Measurements from ENCODE around the gene GPR18.

The GPR18 gene

DNA sequence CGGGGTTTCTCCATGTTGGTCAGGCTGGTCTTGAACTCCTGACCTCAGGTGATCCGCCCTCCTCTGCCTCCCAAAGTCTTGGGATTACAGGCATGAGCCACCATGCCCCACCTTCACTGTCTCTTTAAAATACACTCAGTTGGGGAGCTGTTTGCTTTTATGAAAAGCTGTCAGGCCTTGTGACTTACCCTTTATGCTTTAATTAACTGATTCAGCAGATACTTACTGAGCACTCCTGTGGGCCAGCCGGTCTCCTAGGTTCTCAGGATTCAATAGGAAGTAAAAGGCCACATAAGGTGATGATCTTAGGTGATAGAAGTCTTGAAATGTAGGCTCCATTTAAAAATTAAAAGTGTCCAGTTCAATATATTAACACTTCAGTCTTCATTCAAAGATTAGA lies 50.0 kb downstream of the GPR18 start:
- no peak for DNase-seq
- Histone ChIP-seq H3K9me3 (ENCODE audit: severe bottlenecking) (no peaks in the 10 kb centered on the region), H3K4me3 (ENCODE audit: low read depth, low read length) (no peak overlapping the region), H3K27me3 (ENCODE audit: insufficient read depth, low read depth, severe bottlenecking) (no peaks in the 10 kb centered on the region), H3K36me3 (peaks cover 49% of the 10 kb centered on the region), H3K27ac (no peak overlapping the region)
- TF ChIP-seq, protein P1, sequence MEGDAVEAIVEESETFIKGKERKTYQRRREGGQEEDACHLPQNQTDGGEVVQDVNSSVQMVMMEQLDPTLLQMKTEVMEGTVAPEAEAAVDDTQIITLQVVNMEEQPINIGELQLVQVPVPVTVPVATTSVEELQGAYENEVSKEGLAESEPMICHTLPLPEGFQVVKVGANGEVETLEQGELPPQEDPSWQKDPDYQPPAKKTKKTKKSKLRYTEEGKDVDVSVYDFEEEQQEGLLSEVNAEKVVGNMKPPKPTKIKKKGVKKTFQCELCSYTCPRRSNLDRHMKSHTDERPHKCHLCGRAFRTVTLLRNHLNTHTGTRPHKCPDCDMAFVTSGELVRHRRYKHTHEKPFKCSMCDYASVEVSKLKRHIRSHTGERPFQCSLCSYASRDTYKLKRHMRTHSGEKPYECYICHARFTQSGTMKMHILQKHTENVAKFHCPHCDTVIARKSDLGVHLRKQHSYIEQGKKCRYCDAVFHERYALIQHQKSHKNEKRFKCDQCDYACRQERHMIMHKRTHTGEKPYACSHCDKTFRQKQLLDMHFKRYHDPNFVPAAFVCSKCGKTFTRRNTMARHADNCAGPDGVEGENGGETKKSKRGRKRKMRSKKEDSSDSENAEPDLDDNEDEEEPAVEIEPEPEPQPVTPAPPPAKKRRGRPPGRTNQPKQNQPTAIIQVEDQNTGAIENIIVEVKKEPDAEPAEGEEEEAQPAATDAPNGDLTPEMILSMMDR (IDR thresholded peaks at IDR 0.05; ENCODE audit: low read depth, low read length) = no peak

DNA sequence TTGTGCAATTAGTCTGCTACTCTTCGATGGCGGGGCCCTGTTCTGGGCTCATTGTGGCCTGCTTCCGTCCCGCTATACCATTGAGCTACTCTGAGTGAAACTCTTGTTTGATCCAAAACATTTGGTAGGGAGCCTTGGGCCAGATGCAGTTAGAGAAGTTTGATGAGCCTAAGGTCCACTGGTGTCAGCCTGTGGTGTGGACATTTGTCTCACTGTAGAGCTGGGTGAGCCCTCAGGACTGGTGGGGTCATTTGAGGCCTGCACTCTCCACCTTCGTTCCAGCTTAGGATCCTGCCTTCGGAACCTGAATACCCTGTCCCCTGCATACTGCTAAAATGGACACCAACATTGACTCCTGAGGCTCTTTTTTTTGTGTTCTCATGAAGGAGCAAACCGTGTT lies 50.7 kb downstream of the GPR18 start:
- TF ChIP-seq, protein P1 (IDR thresholded peaks at IDR 0.05; ENCODE audit: low read depth, low read length) = no peak
- H3K36me3 ChIP-seq = peaks cover 49% of the 10 kb centered on the region
- no peaks in the 10 kb centered on the region for H3K9me3 ChIP-seq (ENCODE audit: severe bottlenecking)
- no peaks in the 10 kb centered on the region for H3K27me3 ChIP-seq (ENCODE audit: insufficient read depth, low read depth, severe bottlenecking)
- H3K4me3 ChIP-seq (ENCODE audit: low read depth, low read length) = no peak overlapping the region
- no peak for DNase-seq
- no peak overlapping the region for H3K27ac ChIP-seq

DNA sequence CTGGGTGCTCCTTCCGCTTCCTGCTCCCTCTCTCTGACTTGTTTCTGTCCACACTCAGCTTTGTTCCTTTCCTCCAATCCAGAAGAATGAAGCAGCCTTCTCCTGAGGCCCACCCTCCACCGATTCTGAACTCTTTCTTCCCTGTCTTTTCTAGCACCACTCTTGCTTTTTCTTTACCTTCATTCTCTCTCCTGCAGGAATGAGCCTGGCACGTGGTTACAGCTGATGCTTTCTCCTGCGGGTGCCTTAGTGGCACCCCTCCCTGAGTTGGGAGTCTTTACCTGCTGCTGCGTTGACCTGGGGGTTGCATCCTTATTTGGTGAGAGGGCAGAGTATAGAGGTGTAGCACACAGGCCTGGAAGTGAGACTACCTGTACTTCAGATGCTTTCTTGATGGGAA lies 51.3 kb downstream of the GPR18 start:
- Histone ChIP-seq H3K27me3 (ENCODE audit: insufficient read depth, low read depth, severe bottlenecking) (no peaks in the 10 kb centered on the region), H3K36me3 (peaks cover 51% of the 10 kb centered on the region), H3K9me3 (ENCODE audit: severe bottlenecking) (no peaks in the 10 kb centered on the region), H3K4me3 (ENCODE audit: low read depth, low read length) (no peak overlapping the region), H3K27ac (no peak overlapping the region)
- DNase-seq = no peak
- TF ChIP-seq, protein P1 (IDR thresholded peaks at IDR 0.05; ENCODE audit: low read depth, low read length) = no peak

DNA sequence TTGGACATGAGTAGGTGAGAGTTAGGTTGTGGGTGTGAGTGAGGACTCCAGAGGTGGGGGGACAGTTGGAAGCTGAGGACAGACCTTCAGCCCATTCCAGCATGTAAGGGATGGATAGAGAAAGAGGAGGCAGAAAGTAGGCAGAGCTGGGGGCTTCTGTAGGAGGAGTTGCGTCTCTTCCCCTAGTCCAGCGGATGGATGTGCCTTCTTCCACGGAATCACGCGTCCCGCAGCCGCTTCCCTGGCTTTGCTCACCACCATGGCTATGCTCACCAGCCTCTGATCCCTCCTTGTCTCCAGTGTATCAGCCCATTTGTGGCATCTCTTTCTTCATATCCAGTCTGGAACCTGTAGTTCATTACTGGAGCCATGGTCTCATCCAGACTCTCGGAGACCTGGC lies 52.0 kb downstream of the GPR18 start:
- Histone ChIP-seq H3K4me3 (ENCODE audit: low read depth, low read length) (no peak overlapping the region), H3K36me3 (peaks cover 51% of the 10 kb centered on the region), H3K9me3 (ENCODE audit: severe bottlenecking) (no peaks in the 10 kb centered on the region), H3K27me3 (ENCODE audit: insufficient read depth, low read depth, severe bottlenecking) (no peaks in the 10 kb centered on the region), H3K27ac (no peak overlapping the region)
- DNase-seq = no peak
- TF ChIP-seq, protein P1 (IDR thresholded peaks at IDR 0.05; ENCODE audit: low read depth, low read length) = no peak

DNA sequence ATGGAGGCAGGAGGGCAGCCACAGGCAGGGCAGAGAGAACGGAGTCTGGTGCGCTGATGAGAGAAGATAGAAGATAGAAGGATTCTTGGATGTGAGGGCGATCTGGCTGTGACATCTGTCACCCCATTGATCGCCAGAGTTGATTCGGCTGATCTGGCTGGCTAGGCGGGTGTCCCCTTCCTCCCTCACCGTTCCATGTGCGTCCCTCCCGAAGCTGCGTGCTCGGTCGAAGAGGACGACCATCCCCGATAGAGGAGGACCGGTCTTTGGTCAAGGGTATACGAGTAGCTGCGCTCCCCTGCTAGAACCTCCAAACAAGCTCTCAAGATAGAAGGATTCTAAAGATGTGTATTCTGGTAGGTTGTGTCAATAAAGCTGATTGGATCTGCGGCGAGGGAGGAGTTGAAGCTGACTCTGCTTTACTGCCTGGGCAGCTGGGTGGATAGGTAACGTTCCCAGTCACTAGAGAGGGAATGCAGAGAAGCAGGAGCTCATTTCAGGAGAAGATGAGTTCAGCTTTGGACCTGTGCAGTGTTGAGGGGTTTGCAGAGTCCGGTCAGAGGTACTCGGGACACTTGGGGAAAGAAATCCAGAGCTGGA lies 52.5 kb downstream of the GPR18 start:
- no peak for DNase-seq
- Histone ChIP-seq H3K36me3 (peaks cover 53% of the 10 kb centered on the region), H3K27ac (no peak overlapping the region)

More for the DNA sequence above, 52.5 kb downstream of the GPR18 start:
- TF ChIP-seq, protein P1 (IDR thresholded peaks at IDR 0.05; ENCODE audit: low read depth, low read length) = no peak
- H3K27me3 ChIP-seq (ENCODE audit: insufficient read depth, low read depth, severe bottlenecking) = no peaks in the 10 kb centered on the region
- H3K4me3 ChIP-seq (ENCODE audit: low read depth, low read length) = no peak overlapping the region
- H3K9me3 ChIP-seq (ENCODE audit: severe bottlenecking) = no peaks in the 10 kb centered on the region
